GM11168 (cell line): ENCODE data around the gene CSNK2B.

Experiments used
- in situ Hi-C: fragments of 300-500 bp; cut with MboI; formaldehyde crosslinking; loops from one replicate; pipeline ENCODE4 v1.12.0; 2022; ENCODE audit warnings: low sequenced_read_pairs; ENCODE audit not compliant: unreplicated experiment

Gene CSNK2B

DNA sequence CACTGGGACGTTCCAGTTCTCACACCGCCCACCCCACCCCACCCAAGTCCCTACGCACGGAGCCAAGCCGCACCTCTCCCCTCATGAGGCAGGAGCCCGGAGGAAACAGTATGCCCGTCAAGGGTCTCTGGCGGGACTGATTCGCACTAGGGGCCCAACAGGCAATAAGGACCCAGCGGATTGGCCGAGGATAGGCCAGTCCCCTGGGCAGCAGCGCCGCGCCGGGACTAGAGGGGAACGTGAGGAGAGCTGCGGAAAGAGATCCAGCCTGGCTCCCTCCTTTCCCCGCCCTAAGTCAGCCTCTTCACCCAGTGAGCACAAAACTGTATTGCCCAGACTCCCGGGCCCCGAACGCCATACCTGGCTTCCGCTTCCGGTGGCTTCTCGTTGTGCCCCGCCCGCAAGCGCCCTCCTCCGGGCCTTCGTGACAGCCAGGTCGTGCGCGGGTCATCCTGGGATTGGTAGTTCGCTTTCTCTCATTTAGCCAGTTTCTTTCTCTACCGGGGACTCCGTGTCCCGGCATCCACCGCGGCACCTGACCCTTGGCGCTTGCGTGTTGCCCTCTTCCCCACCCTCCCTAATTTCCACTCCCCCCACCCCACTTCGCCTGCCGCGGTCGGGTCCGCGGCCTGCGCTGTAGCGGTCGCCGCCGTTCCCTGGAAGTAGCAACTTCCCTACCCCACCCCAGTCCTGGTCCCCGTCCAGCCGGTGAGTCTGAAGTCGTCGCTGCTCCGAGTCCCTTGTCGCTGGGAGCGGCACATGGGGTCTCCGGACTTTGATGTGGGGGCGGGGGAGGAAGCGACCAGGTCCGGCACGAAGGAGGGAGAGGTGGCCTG is at the start of gene CSNK2B:
TSS of gene CSNK2B (plus strand) at position 580 of the 836 bp plus-strand sequence. CDS start 752 bp downstream, outside the sequence.
- in situ Hi-C loops, result no loop called here

DNA sequence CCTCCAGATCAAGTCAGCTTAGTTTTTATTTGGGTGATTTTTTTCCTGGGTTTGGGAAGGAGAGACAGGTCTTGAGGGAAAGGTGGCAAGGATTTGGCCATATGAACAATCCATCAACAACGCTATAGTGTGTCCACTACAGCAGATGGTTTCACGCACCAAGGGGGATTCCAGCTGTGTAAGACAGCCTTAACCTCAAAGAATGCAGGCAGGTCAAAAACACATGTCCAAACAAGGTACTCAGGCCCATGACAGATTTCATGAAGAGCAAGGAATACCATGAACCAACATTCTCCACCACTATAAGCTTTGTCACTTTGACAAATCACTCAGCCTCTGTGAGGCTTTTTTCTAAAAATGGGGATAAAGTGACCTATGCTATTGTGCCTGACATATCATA is 48.9 kb upstream of the CSNK2B start:
- in situ Hi-C loops, result no loop called here

DNA sequence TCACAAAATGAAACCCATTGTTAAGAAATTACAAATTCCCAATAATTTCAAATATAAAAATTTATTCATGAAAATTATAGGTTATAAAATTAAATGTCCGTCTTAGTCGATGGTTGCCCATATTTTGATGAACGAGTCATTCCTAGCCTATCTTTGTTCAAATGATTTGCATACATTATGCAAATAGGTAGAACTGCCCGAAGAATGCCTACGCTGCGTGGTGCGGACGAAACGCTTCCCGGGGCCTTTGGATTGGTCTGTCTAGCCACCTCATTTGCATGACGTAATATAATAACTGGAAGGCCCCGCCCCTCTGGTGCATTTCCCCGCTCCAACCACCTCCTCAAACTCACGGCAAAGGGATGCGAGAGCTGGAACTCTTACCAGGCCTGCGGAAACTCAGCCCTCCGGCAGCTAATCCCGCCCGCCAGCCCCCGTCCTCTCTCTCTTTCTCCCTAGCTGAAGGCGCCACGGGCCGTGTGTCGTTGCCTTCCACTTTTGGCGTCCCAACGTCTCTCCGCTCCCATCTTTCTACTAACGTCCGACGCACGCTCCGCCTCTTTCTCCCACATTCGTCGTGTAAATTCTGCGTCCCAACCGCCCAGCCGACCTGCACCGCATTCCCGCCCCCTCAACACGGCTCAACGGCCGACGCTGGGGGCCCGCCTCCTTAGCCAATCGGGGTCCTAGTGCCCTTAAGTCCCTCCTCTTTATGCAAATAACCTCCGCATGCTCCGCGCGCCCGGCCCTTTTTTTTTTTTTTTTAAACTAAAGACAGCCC is 45.9 kb upstream of the CSNK2B start:
- in situ Hi-C loops, result no loop called here

DNA sequence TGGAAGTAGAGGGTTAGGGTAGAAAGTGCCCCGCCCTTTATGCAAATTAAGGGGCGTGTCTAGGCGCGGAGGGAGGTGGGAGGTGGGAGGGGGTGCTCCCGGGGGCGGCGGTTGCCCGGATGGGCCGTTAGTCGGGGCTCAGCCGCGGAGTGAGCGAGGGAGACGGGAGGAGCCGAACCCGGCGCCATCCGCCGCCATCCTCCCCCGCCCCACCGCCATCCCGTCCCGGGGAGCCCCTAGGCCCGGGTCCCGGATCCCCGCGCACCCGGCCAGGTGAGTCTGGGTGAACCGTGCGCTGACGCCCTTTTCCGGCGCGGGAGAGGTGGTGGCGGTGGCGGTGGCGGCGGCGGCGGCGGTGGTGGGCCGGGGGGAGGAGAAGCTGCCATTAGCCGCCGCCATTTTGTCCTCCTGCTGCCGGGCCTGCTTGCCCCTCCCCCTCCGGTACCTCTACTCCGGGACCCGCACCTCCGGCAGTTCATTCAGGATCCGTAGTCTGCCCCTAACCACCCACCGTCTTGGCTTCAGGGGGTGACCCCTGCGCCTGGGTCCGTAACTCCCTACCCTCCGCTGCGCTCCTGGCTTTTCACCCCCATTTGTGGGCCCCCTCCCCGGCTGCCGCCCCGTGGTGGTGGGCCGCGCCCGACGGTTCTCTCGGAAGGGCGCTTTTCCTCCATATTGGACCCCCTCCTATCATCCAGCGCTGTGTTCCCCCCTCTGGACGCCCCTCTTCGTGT is 45.1 kb upstream of the CSNK2B start, which contains the start of gene PRRC2A:
TSS of gene PRRC2A (plus strand) at position 130 of the 734 bp plus-strand sequence. CDS start 2,075 bp downstream, outside the sequence.
- in situ Hi-C loops, result no loop called here

- in situ Hi-C loops, result no loop called here
Observed at GRCh38 chr6:31621320-31621939, 44.5 kb upstream of the CSNK2B start.

- in situ Hi-C loops, result no loop called here
Observed at GRCh38 chr6:31621991-31622390, 43.9 kb upstream of the CSNK2B start.

DNA sequence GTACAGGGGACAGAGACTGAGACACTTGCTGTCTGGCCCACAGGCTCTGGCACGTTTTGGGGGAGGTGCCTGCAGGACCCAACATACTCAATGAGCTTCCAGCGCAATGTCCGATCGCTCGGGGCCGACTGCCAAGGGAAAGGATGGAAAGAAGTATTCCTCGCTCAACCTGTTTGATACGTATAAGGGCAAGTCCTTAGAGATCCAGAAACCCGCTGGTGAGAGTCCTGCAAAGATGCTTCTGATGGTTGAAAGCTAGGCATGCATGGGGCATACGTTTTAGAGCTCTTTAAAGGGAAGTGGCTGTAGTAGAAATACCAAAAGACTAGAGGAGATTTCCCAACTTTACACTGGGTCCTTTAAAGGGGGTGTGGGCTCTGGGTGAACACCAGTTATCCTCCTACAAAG is 43.2 kb upstream of the CSNK2B start:
- in situ Hi-C loops, result no loop called here

DNA sequence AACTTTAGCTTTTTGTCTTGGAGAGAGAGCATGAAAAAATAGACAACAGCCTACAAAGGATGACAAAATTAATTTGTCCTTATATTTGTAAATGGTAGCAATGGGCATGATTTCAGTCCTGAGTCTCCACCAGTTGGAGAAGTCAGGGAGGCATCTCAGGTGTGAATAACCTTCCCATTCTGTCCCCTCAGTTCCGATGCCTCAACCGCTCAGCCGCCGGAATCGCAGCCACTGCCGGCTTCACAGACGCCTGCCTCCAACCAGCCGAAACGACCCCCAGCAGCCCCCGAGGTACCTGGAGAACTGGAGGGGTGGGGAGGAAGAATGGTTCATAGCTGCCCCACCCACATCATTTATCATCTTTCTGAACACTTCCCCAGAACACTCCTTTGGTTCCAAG is 41.8 kb upstream of the CSNK2B start:
- in situ Hi-C loops, result no loop called here

DNA sequence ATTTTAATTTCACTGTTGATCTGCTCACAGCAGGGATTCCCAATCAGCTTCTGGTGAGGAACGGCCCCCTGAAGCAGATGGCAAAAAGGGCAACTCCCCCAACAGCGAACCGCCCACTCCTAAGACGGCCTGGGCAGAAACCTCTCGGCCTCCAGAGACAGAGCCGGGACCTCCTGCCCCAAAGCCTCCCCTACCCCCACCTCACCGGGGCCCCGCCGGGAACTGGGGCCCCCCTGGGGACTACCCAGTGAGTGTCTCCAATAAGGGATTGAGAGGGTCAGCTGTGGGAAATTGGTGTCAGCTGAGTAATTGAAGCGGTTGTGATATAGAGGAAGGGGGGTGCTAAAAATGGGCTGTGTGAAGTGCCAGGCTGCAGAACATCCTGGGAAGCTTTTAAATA is 38.9 kb upstream of the CSNK2B start:
- in situ Hi-C loops, result no loop called here

- in situ Hi-C loops, result no loop called here
Observed at GRCh38 chr6:31627690-31628287, 38.1 kb upstream of the CSNK2B start.

GRCh38 chr6:31629014-31629413 is 36.9 kb upstream of the CSNK2B start:
- in situ Hi-C loops, result no loop called here

GRCh38 chr6:31630177-31630934 is 35.5 kb upstream of the CSNK2B start:
- in situ Hi-C loops, result no loop called here

- in situ Hi-C loops, result no loop called here
Observed at GRCh38 chr6:31631209-31631608, 34.7 kb upstream of the CSNK2B start.

DNA sequence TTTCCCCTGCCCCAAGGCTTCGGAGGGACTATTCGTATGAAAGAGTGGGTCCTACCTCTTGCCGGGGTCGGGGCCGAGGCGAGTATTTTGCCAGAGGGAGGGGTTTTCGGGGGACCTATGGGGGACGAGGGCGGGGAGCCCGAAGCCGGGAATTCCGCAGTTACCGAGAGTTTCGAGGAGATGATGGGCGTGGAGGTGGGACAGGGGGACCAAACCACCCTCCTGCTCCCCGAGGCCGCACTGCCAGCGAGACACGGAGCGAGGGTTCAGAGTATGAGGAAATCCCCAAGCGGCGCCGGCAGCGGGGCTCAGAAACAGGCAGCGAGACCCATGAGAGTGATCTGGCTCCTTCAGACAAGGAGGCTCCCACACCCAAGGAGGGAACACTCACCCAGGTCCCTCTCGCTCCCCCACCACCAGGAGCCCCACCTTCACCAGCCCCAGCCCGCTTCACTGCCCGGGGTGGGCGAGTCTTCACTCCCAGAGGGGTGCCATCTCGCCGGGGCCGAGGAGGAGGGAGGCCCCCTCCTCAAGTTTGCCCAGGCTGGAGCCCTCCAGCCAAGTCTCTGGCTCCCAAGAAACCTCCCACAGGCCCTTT is 34.1 kb upstream of the CSNK2B start:
- in situ Hi-C loops, result no loop called here

GRCh38 chr6:31632279-31632946 is 33.5 kb upstream of the CSNK2B start:
- in situ Hi-C loops, result no loop called here

- in situ Hi-C loops, result no loop called here
Observed at GRCh38 chr6:31633447-31633846, 32.4 kb upstream of the CSNK2B start.

DNA sequence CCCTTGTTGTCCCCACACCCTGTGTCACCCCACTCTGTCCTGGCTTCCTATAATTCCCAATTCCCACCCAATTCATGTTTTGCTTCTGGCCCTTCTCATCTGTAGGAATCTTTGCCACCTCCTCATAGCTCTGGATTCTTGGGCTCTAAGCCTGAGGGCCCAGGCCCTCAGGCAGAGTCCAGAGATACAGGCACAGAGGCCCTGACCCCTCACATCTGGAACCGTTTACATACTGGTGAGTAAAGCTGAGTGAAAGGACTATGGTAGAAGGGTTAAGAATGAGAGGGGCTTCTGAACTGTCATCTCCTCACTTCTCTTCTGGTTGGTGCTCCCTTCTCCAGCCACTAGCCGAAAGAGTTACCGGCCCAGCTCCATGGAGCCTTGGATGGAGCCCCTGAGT is 31.7 kb upstream of the CSNK2B start:
- in situ Hi-C loops, result no loop called here

- in situ Hi-C loops, result no loop called here
Observed at GRCh38 chr6:31634969-31635575, 30.8 kb upstream of the CSNK2B start.
